ENCODE results near the gene CRYZL1.

The CRYZL1 gene

GRCh38 chr21:33541105-33541711 lies 100.3 kb downstream of the CRYZL1 start:
- peak; percentile 51 for DNase-seq (ENCODE audit: low spot score)

- DNase-seq (ENCODE audit: low spot score), result peak; percentile 18
Measured at GRCh38 chr21:33540711-33541104, 100.8 kb downstream of the CRYZL1 start.

GRCh38 chr21:33539616-33540015 lies 101.9 kb downstream of the CRYZL1 start:
- no peak for DNase-seq (ENCODE audit: low spot score)

All from SW480 (cell line).